ENCODE measurements around the gene RPL7A.
"Not testable (repeated sequence)": the region's sequence is repeated elsewhere in the genome, so short reads cannot be mapped to it uniquely, and the experiment has no call there.

RPL7A gene

GRCh38 chr9:133375724-133376654 is 28.0 kb downstream of the RPL7A start, which contains the start of the genes STKLD1 and SURF4:
Gene STKLD1, plus strand, starts transcription at chr9:133376366. Its CDS starts 108 bp downstream, at chr9:133376474.
Gene SURF4, minus strand, starts transcription at chr9:133376060. Its CDS starts 91 bp downstream, at chr9:133375969.
- Histone ChIP-seq H3K36me3 (ENCODE audit: insufficient read depth, low read length) (0 out of 2 replicates have a peak, but pooled peaks cover 4% of the 10 kb centered on the region), H3K4me1 (ENCODE audit: insufficient read depth, low read length) (no peaks in the 10 kb centered on the region; the same call in 1 of the 2 replicates), H3K9ac (ENCODE audit: low read depth, low read length) (peak within 1 kb of the TSS; percentile 86), H3K9me3 (ENCODE audit: control insufficient read depth, insufficient read depth, low read length) (no peaks in the 10 kb centered on the region)

GRCh38 chr9:133377280-133377679 is 29.3 kb downstream of the RPL7A start:
- H3K4me1 ChIP-seq (ENCODE audit: insufficient read depth, low read length); H3K9ac ChIP-seq (ENCODE audit: low read depth, low read length); H3K9me3 ChIP-seq (ENCODE audit: control insufficient read depth, insufficient read depth, low read length); H3K36me3 ChIP-seq (ENCODE audit: insufficient read depth, low read length): not testable (repeated sequence)

DNA sequence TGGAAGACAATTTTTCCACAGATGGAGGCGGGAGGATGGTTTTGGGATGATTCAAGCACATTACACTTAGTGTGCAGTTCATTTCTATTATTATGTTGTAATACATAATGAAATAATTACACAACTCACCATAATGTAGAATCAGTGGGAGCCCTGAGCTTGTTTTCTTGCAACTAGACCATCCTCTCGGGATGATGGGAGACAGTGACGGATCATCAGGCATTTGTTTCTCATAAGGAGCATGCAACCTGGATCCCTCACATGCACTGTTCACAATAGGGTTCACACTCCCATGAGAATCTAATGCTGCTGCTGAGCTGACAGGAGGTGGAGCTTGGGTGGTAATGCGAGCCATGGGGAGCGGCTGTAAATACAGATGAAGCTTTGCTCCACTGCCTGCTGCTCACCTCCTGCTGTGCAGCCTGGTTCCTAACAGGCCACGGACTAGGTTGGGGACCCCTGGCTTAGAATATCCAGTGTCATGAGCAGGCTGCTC is 29.8 kb downstream of the RPL7A start:
- Histone ChIP-seq H3K9me3 (ENCODE audit: control insufficient read depth, insufficient read depth, low read length) (no peaks in the 10 kb centered on the region), H3K36me3 (ENCODE audit: insufficient read depth, low read length) (no peaks in the 10 kb centered on the region), H3K9ac (ENCODE audit: low read depth, low read length) (no peak overlapping the region), H3K4me1 (ENCODE audit: insufficient read depth, low read length) (no peaks in the 10 kb centered on the region)

- H3K9ac ChIP-seq (ENCODE audit: low read depth, low read length) = no peak overlapping the region
Observed at GRCh38 chr9:133378408-133378962, 30.5 kb downstream of the RPL7A start.

DNA sequence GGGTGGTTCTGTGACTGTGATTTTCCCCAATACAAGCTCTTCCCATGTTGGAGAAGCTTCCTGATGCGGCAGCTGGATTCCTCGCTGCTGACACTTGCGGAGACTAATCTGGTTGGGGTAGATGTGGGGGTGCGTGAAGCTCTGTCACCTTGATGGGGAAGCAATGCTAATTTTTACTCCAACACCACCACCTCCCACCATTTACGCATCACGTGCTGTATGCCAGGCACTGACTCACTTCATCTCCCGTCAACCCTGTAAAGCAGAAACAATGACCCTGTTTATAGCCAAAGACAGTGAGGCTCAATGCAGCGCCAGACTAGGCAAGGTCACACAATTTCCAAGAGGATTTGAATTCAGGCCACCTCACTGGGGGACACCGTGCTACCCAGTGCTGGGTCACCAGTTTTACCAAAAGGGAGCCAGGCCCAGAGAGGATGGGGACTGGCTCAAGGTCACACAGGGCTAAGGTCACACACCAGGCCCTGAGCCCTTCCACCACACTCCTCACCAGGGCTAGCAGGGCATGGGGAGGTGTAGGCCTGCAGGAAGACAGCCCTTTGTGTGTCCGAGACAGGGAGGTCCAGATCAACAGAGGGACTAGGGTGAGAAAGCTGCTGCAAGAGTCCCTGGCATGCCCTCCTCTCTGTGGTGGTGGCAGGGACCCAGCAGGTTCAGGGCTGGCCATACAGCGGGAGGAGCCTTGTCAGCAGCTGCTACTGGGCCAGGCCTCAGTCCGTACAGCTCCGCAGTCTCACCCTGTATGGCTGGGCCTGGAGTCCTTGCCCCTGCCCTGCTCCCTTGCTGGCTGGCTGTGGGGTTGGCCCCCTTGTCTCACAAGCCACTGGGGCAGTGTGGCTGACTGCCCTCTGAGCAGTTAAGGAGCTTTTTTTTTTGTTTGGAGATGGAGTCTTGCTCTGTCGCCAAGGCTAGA is 31.4 kb downstream of the RPL7A start:
- no peaks in the 10 kb centered on the region for H3K4me1 ChIP-seq (ENCODE audit: insufficient read depth, low read length)
- H3K36me3 ChIP-seq (ENCODE audit: insufficient read depth, low read length) = no peaks in the 10 kb centered on the region
- no peaks in the 10 kb centered on the region for H3K9me3 ChIP-seq (ENCODE audit: control insufficient read depth, insufficient read depth, low read length)
- H3K9ac ChIP-seq (ENCODE audit: low read depth, low read length) = no peak overlapping the region

More at GRCh38 chr9:133378408-133378962, 30.5 kb downstream of the RPL7A start:
- Histone ChIP-seq H3K4me1 (ENCODE audit: insufficient read depth, low read length) (no peaks in the 10 kb centered on the region), H3K36me3 (ENCODE audit: insufficient read depth, low read length) (no peaks in the 10 kb centered on the region), H3K9me3 (ENCODE audit: control insufficient read depth, insufficient read depth, low read length) (no peaks in the 10 kb centered on the region)

DNA sequence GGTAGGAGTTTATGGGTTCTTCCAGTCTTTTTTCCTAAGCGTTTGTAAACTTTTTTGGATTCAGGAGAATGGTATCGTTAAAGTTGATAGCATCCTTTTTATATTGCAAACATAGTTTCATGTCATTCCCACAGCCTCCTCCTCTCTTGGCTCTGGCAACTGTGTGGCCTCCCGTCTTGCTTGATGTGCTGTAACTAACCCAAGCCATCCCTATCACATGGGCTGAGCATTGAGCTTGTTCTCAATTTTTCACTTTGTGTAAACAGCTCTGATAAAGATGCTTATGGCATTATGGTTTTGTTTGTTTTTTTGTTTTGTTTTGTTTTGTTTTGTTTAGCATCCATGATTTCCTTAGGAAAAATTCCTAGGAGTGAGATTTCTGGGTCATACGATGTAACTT is 32.7 kb downstream of the RPL7A start:
- no peaks in the 10 kb centered on the region for H3K4me1 ChIP-seq (ENCODE audit: insufficient read depth, low read length)

DNA sequence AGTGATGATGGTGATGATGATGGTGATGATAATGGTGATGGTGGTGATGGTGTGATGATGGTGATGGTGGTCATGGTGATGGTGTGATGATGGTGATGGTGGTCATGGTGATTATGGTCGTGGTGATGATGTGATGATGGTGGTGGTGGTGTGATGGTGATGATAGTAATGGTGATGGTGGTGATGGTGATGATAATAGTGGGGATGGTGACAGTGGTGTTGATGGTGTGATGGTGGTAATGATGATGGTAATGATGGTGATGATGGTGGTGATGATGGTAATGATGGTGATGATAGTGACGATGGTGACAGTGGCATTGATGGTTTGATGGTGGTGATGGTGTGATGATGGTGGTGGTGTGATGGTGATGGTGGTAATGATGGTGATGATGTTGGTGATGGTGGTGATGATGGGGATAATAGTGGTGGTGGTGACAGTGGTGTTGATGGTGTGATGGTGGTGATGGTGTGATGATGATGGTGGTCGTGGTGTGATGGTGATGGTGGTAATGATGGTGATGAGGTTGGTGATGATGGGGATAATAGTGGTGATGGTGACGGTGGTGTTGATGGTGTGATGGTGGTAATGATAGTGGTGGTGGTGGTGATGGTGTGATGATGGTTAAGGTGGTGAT is 34.6 kb downstream of the RPL7A start:
- H3K9ac ChIP-seq (ENCODE audit: low read depth, low read length) = no peak overlapping the region
- no peaks in the 10 kb centered on the region for H3K9me3 ChIP-seq (ENCODE audit: control insufficient read depth, insufficient read depth, low read length)
- H3K36me3 ChIP-seq (ENCODE audit: insufficient read depth, low read length) = no peaks in the 10 kb centered on the region
- H3K4me1 ChIP-seq (ENCODE audit: insufficient read depth, low read length) = no peaks in the 10 kb centered on the region

More for the DNA sequence above, 32.7 kb downstream of the RPL7A start:
- Histone ChIP-seq H3K9ac (ENCODE audit: low read depth, low read length) (no peak overlapping the region), H3K9me3 (ENCODE audit: control insufficient read depth, insufficient read depth, low read length) (no peaks in the 10 kb centered on the region), H3K36me3 (ENCODE audit: insufficient read depth, low read length) (no peaks in the 10 kb centered on the region)

DNA sequence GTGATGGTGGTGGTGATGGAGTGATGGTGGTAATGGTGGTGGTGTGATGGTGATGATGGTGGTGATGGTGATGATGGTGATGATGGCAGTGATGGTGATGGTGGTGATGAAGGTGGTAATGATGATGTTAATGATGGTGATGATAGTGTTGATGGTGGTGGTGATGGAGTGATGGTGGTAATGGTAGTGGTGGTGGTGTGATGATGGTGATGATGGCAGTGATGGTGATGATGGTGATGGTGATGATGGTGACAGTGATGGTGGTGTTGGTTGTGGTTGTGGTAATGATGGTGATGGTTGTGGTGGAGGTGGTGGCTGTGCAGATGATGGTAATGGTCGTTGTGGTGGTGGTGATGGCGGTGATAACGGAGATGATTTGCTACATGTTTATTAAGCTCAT is 35.4 kb downstream of the RPL7A start:
- H3K9me3 ChIP-seq (ENCODE audit: control insufficient read depth, insufficient read depth, low read length) = no peaks in the 10 kb centered on the region
- H3K9ac ChIP-seq (ENCODE audit: low read depth, low read length) = no peak overlapping the region
- H3K36me3 ChIP-seq (ENCODE audit: insufficient read depth, low read length) = no peaks in the 10 kb centered on the region
- H3K4me1 ChIP-seq (ENCODE audit: insufficient read depth, low read length) = no peaks in the 10 kb centered on the region

- Histone ChIP-seq H3K36me3 (ENCODE audit: insufficient read depth, low read length) (no peaks in the 10 kb centered on the region), H3K4me1 (ENCODE audit: insufficient read depth, low read length) (no peaks in the 10 kb centered on the region), H3K9ac (ENCODE audit: low read depth, low read length) (no peak overlapping the region)
Observed at GRCh38 chr9:133384736-133385321, 36.8 kb downstream of the RPL7A start.

GRCh38 chr9:133385452-133385851 is 37.4 kb downstream of the RPL7A start:
- Histone ChIP-seq H3K4me1 (ENCODE audit: insufficient read depth, low read length) (no peaks in the 10 kb centered on the region), H3K36me3 (ENCODE audit: insufficient read depth, low read length) (no peaks in the 10 kb centered on the region), H3K9ac (ENCODE audit: low read depth, low read length) (no peak overlapping the region), H3K9me3 (ENCODE audit: control insufficient read depth, insufficient read depth, low read length) (no peaks in the 10 kb centered on the region)

More at GRCh38 chr9:133384736-133385321, 36.8 kb downstream of the RPL7A start:
- no peaks in the 10 kb centered on the region for H3K9me3 ChIP-seq (ENCODE audit: control insufficient read depth, insufficient read depth, low read length)

GRCh38 chr9:133386338-133386737 is 38.3 kb downstream of the RPL7A start:
- Histone ChIP-seq H3K9me3 (ENCODE audit: control insufficient read depth, insufficient read depth, low read length) (no peaks in the 10 kb centered on the region), H3K4me1 (ENCODE audit: insufficient read depth, low read length) (no peaks in the 10 kb centered on the region), H3K9ac (ENCODE audit: low read depth, low read length) (no peak overlapping the region)

DNA sequence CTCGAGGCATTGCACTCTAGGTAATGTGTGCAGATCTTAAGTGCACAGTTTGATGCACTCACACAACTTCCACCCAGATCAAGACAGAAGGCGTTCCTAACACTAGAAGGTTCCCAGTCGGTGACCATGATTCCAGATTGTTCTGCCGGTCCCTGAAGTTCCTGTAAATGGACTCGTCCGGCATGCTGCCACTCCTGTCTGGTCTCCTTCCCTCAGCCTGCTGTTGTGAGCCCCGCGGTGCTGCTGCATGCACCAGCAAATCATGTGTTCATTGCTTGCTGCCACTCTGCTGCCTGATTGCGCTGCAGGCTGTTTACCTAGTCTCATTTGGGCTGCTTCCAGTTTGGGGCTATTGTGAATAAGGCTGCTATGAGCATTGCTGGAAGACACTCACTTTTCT is 39.7 kb downstream of the RPL7A start:
- Histone ChIP-seq H3K36me3 (ENCODE audit: insufficient read depth, low read length) (no peaks in the 10 kb centered on the region), H3K9me3 (ENCODE audit: control insufficient read depth, insufficient read depth, low read length) (no peaks in the 10 kb centered on the region), H3K4me1 (ENCODE audit: insufficient read depth, low read length) (no peaks in the 10 kb centered on the region), H3K9ac (ENCODE audit: low read depth, low read length) (no peak overlapping the region)

More at GRCh38 chr9:133386338-133386737, 38.3 kb downstream of the RPL7A start:
- no peaks in the 10 kb centered on the region for H3K36me3 ChIP-seq (ENCODE audit: insufficient read depth, low read length)

DNA sequence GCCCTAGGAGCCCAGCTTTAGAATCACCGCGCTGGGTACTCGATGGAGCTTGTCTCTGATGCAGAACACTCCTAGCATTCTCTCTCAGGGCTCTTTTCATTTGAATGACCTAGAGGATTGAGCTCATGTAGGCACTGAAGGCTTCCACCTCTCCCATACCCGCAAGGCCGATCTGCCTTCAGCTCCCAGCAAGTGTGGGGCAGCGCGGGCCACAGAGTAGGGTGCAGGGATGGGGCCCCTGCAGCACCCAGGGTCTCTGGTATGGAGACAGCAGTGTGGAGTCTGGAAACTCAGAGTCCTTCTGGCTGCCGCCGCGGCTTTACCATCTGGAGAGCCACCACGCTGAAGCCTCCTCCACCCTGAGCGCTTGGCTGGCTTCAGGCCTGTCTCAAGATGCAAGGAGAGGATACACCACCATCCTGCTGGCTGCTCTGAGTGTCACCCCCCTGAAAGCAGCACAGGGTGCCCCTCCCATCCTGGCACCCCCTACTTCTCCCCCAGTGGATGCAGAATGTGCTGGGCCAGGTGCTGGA is 41.1 kb downstream of the RPL7A start:
- no peak overlapping the region for H3K9ac ChIP-seq (ENCODE audit: low read depth, low read length)
- no peaks in the 10 kb centered on the region for H3K4me1 ChIP-seq (ENCODE audit: insufficient read depth, low read length)
- no peaks in the 10 kb centered on the region for H3K36me3 ChIP-seq (ENCODE audit: insufficient read depth, low read length)
- H3K9me3 ChIP-seq (ENCODE audit: control insufficient read depth, insufficient read depth, low read length) = no peaks in the 10 kb centered on the region
